Panc1 (cell line): Measurements from ENCODE around the gene PLB1.

ENCODE experiments used
- SIN3A ChIP-seq: IDR thresholded peaks from 2 replicates; pipeline ENCODE4 v1.6.1; 2012; ENCODE audit warnings: low read depth, mild to moderate bottlenecking, low read length, moderate library complexity, borderline replicate concordance; ENCODE audit not compliant: insufficient read depth
- TF ChIP-seq, protein P1 (sequence below): fragments of 450-650 bp; IDR thresholded peaks from 2 replicates; pipeline ENCODE4 v1.5.1; 2017; ENCODE audit warnings: mild to moderate bottlenecking

DNA sequence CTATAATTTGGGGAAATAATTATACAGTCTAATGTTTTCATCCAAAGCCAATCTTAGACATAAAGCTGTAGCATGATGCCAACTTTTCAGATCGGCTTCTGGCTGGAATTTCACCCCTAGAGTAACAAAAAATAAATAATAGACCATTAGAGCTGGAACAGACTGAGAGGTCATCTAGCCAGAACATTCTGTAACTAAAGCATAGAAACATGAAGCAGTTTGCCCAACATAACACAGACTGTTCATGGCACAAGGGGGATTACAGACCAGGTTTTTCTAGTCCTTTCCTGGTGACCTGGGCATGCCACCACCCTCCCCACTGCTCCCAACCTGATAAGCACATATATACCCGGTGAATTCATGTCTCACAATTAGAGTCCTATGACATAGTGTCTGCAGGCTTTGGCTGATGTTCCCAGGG lies 139.3 kb downstream of the PLB1 start:
- TF ChIP-seq, protein P1, sequence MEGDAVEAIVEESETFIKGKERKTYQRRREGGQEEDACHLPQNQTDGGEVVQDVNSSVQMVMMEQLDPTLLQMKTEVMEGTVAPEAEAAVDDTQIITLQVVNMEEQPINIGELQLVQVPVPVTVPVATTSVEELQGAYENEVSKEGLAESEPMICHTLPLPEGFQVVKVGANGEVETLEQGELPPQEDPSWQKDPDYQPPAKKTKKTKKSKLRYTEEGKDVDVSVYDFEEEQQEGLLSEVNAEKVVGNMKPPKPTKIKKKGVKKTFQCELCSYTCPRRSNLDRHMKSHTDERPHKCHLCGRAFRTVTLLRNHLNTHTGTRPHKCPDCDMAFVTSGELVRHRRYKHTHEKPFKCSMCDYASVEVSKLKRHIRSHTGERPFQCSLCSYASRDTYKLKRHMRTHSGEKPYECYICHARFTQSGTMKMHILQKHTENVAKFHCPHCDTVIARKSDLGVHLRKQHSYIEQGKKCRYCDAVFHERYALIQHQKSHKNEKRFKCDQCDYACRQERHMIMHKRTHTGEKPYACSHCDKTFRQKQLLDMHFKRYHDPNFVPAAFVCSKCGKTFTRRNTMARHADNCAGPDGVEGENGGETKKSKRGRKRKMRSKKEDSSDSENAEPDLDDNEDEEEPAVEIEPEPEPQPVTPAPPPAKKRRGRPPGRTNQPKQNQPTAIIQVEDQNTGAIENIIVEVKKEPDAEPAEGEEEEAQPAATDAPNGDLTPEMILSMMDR = no peak
- TF ChIP-seq SIN3A = no peak
